ENCODE data around the gene ARHGEF16. TPM values are rescaled to one million over a fixed set of nuclear protein-coding genes. Genes with fewer than 3 reads are reported as not detected.

ARHGEF16 gene
- total RNA-seq, 1 donor from 2014 or later: 4.1 TPM

GRCh38 chr1:3444298-3444697, 10.2 kb upstream of the ARHGEF16 start:
- H2AFZ ChIP-seq (ENCODE audit: low read depth, low read length): no peak overlapping the region
- Mint-ChIP-seq H3K27ac (ENCODE audit: unreplicated experiment) (no peak overlapping the region), H3K9me3 (ENCODE audit: unreplicated experiment) (peaks cover 9% of the 10 kb centered on the region), H3K4me1 (ENCODE audit: low read depth, unreplicated experiment) (no peaks in the 10 kb centered on the region), H3K4me3 (ENCODE audit: unreplicated experiment) (no peak overlapping the region), H3K36me3 (ENCODE audit: low read depth, unreplicated experiment) (no peaks in the 10 kb centered on the region), H3K27me3 (ENCODE audit: low read depth, unreplicated experiment) (peaks cover 28% of the 10 kb centered on the region)
- no peak for TF ChIP-seq CTCF (IDR thresholded peaks at IDR 0.05; ENCODE audit: insufficient read depth, low read depth, low read length)
- no peak for TF ChIP-seq EZH2 (IDR thresholded peaks at IDR 0.05; ENCODE audit: insufficient read depth, low read length)
- H3K36me3 ChIP-seq (ENCODE audit: insufficient read depth, low read length): no peaks in the 10 kb centered on the region
- H3K9me3 ChIP-seq (ENCODE audit: insufficient read depth, low read depth, low read length): peaks cover 4% of the 10 kb centered on the region
- H3K4me3 ChIP-seq (ENCODE audit: insufficient read depth, low read depth, low read length): no peak overlapping the region
- H4K20me1 ChIP-seq (ENCODE audit: insufficient read depth, low read length): no peaks in the 10 kb centered on the region
- H3K9ac ChIP-seq (ENCODE audit: low read length): no peak overlapping the region
- no peaks in the 10 kb centered on the region for H3K79me2 ChIP-seq (ENCODE audit: insufficient read depth, low read length)
- H3K4me2 ChIP-seq (ENCODE audit: low read length): no peak overlapping the region
- FAIRE-seq (no peak), DNase-seq (ENCODE audit: low read depth) (no peak)
- no peaks in the 10 kb centered on the region for H3K4me1 ChIP-seq (ENCODE audit: insufficient read depth, low read length)
- peaks cover 37% of the 10 kb centered on the region for H3K27me3 ChIP-seq (ENCODE audit: insufficient read depth, low read length)
- H3K27ac ChIP-seq (ENCODE audit: low read depth, low read length): no peak overlapping the region

- Histone ChIP-seq H3K4me3 (ENCODE audit: insufficient read depth, low read depth, low read length) (no peak overlapping the region), H3K4me2 (ENCODE audit: low read length) (no peak overlapping the region), H3K36me3 (ENCODE audit: insufficient read depth, low read length) (no peaks in the 10 kb centered on the region), H3K4me1 (ENCODE audit: insufficient read depth, low read length) (no peaks in the 10 kb centered on the region), H2AFZ (ENCODE audit: low read depth, low read length) (no peak overlapping the region), H4K20me1 (ENCODE audit: insufficient read depth, low read length) (no peaks in the 10 kb centered on the region), H3K27ac (ENCODE audit: low read depth, low read length) (no peak overlapping the region), H3K79me2 (ENCODE audit: insufficient read depth, low read length) (no peaks in the 10 kb centered on the region), H3K9ac (ENCODE audit: low read length) (no peak overlapping the region), H3K9me3 (ENCODE audit: insufficient read depth, low read depth, low read length) (peaks cover 4% of the 10 kb centered on the region), H3K27me3 (ENCODE audit: insufficient read depth, low read length) (peaks cover 40% of the 10 kb centered on the region)
- peaks cover 32% of the 10 kb centered on the region for H3K27me3 Mint-ChIP-seq (ENCODE audit: low read depth, unreplicated experiment)
- peaks cover 9% of the 10 kb centered on the region for H3K9me3 Mint-ChIP-seq (ENCODE audit: unreplicated experiment)
- H3K4me3 Mint-ChIP-seq (ENCODE audit: unreplicated experiment): no peak overlapping the region
- no peaks in the 10 kb centered on the region for H3K4me1 Mint-ChIP-seq (ENCODE audit: low read depth, unreplicated experiment)
- H3K27ac Mint-ChIP-seq (ENCODE audit: unreplicated experiment): no peak overlapping the region
- no peaks in the 10 kb centered on the region for H3K36me3 Mint-ChIP-seq (ENCODE audit: low read depth, unreplicated experiment)
- TF ChIP-seq EZH2 (IDR thresholded peaks at IDR 0.05; ENCODE audit: insufficient read depth, low read length) (no peak), CTCF (IDR thresholded peaks at IDR 0.05; ENCODE audit: insufficient read depth, low read depth, low read length) (no peak)
- DNase-seq (ENCODE audit: low read depth) (no peak), FAIRE-seq (no peak)
Observed at GRCh38 chr1:3444736-3445135, 9.7 kb upstream of the ARHGEF16 start.

- Mint-ChIP-seq H3K4me1 (ENCODE audit: low read depth, unreplicated experiment) (no peaks in the 10 kb centered on the region), H3K9me3 (ENCODE audit: unreplicated experiment) (peaks cover 2% of the 10 kb centered on the region), H3K27me3 (ENCODE audit: low read depth, unreplicated experiment) (peaks cover 20% of the 10 kb centered on the region), H3K27ac (ENCODE audit: unreplicated experiment) (no peak overlapping the region), H3K36me3 (ENCODE audit: low read depth, unreplicated experiment) (no peaks in the 10 kb centered on the region), H3K4me3 (ENCODE audit: unreplicated experiment) (no peak overlapping the region)
- Histone ChIP-seq H3K36me3 (ENCODE audit: insufficient read depth, low read length) (no peaks in the 10 kb centered on the region), H3K79me2 (ENCODE audit: insufficient read depth, low read length) (no peaks in the 10 kb centered on the region), H2AFZ (ENCODE audit: low read depth, low read length) (no peak overlapping the region), H4K20me1 (ENCODE audit: insufficient read depth, low read length) (no peaks in the 10 kb centered on the region), H3K4me2 (ENCODE audit: low read length) (no peak overlapping the region), H3K4me1 (ENCODE audit: insufficient read depth, low read length) (peaks cover 3% of the 10 kb centered on the region), H3K9me3 (ENCODE audit: insufficient read depth, low read depth, low read length) (peaks cover 4% of the 10 kb centered on the region), H3K4me3 (ENCODE audit: insufficient read depth, low read depth, low read length) (no peak overlapping the region), H3K27ac (ENCODE audit: low read depth, low read length) (no peak overlapping the region), H3K9ac (ENCODE audit: low read length) (no peak overlapping the region), H3K27me3 (ENCODE audit: insufficient read depth, low read length) (peaks cover 23% of the 10 kb centered on the region)
- FAIRE-seq (no peak), DNase-seq (ENCODE audit: low read depth) (no peak)
- TF ChIP-seq EZH2 (IDR thresholded peaks at IDR 0.05; ENCODE audit: insufficient read depth, low read length) (no peak), CTCF (IDR thresholded peaks at IDR 0.05; ENCODE audit: insufficient read depth, low read depth, low read length) (no peak)
Observed at GRCh38 chr1:3450202-3450863, 4.1 kb upstream of the ARHGEF16 start.
